Ishikawa (cell line): ENCODE measurements around the gene CCDC47.

Experiments used
- CEBPB ChIP-seq: IDR thresholded peaks from 2 replicates; pipeline ENCODE4 v1.6.1; 2012
- CREB1 ChIP-seq: IDR thresholded peaks from 2 replicates; pipeline ENCODE4 v1.6.1; 2012; ENCODE audit warnings: low read depth
- EGR1 ChIP-seq: IDR thresholded peaks from 2 replicates; pipeline ENCODE4 v1.6.1; 2012
- EP300 ChIP-seq: IDR thresholded peaks from 2 replicates; pipeline ENCODE4 v1.6.1; 2012; ENCODE audit warnings: borderline replicate concordance
- MAX ChIP-seq: IDR thresholded peaks from 2 replicates; pipeline ENCODE4 v1.6.1; 2012
- NFIC ChIP-seq: IDR thresholded peaks from 2 replicates; pipeline ENCODE4 v1.6.1; 2012
- TAF1 ChIP-seq: IDR thresholded peaks from 2 replicates; pipeline ENCODE4 v1.6.1; 2012; ENCODE audit warnings: low read depth, mild to moderate bottlenecking
- TCF12 ChIP-seq: IDR thresholded peaks from 2 replicates; pipeline ENCODE4 v1.6.1; 2012; ENCODE audit warnings: low read depth
- ZBTB7A ChIP-seq: IDR thresholded peaks from 2 replicates; pipeline ENCODE4 v1.6.1; 2012; ENCODE audit warnings: low read depth
- TF ChIP-seq, protein P1 (sequence below): IDR thresholded peaks from 2 replicates; pipeline ENCODE4 v1.6.1; 2012; ENCODE audit warnings: low read depth, mild to moderate bottlenecking

- TF ChIP-seq EP300: no peak
- no peak for TF ChIP-seq MAX
- TF ChIP-seq ZBTB7A: no peak
- TF ChIP-seq NFIC: no peak
- TF ChIP-seq EGR1: no peak
- no peak for TF ChIP-seq CEBPB
- TF ChIP-seq, protein P1, sequence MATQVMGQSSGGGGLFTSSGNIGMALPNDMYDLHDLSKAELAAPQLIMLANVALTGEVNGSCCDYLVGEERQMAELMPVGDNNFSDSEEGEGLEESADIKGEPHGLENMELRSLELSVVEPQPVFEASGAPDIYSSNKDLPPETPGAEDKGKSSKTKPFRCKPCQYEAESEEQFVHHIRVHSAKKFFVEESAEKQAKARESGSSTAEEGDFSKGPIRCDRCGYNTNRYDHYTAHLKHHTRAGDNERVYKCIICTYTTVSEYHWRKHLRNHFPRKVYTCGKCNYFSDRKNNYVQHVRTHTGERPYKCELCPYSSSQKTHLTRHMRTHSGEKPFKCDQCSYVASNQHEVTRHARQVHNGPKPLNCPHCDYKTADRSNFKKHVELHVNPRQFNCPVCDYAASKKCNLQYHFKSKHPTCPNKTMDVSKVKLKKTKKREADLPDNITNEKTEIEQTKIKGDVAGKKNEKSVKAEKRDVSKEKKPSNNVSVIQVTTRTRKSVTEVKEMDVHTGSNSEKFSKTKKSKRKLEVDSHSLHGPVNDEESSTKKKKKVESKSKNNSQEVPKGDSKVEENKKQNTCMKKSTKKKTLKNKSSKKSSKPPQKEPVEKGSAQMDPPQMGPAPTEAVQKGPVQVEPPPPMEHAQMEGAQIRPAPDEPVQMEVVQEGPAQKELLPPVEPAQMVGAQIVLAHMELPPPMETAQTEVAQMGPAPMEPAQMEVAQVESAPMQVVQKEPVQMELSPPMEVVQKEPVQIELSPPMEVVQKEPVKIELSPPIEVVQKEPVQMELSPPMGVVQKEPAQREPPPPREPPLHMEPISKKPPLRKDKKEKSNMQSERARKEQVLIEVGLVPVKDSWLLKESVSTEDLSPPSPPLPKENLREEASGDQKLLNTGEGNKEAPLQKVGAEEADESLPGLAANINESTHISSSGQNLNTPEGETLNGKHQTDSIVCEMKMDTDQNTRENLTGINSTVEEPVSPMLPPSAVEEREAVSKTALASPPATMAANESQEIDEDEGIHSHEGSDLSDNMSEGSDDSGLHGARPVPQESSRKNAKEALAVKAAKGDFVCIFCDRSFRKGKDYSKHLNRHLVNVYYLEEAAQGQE: no peak
- TF ChIP-seq TAF1: no peak
- no peak for TF ChIP-seq CREB1
- TF ChIP-seq TCF12: no peak
Observed at GRCh38 chr17:63804328-63804727, 30.9 kb upstream of the CCDC47 start.
